Prostate gland (tissue), 2 donors: ENCODE results near the gene NDUFA3.

Experiments used
- POLR2A ChIP-seq: fragments of 450-650 bp; IDR thresholded peaks from one replicate; pipeline ENCODE4 v1.6.1; 2016; ENCODE audit warnings: antibody characterized with exemption, mild to moderate bottlenecking
- TF ChIP-seq, protein P1 (sequence below), 4 experiments: fragments of 200-600 bp in 2 of 4; fragments of 450-650 bp in 2 of 4; sonication (generic) in 2 of 4; IDR thresholded peaks; 1 replicate in 3 of 4; 2 replicates in 1 of 4; pipeline ENCODE4 v1.5.1; 2016 to 2019; ENCODE audit warnings: antibody characterized with exemption in 4 of 4, mild to moderate bottlenecking in 2 of 4, moderate library complexity in 2 of 4

- TF ChIP-seq, protein P1, sequence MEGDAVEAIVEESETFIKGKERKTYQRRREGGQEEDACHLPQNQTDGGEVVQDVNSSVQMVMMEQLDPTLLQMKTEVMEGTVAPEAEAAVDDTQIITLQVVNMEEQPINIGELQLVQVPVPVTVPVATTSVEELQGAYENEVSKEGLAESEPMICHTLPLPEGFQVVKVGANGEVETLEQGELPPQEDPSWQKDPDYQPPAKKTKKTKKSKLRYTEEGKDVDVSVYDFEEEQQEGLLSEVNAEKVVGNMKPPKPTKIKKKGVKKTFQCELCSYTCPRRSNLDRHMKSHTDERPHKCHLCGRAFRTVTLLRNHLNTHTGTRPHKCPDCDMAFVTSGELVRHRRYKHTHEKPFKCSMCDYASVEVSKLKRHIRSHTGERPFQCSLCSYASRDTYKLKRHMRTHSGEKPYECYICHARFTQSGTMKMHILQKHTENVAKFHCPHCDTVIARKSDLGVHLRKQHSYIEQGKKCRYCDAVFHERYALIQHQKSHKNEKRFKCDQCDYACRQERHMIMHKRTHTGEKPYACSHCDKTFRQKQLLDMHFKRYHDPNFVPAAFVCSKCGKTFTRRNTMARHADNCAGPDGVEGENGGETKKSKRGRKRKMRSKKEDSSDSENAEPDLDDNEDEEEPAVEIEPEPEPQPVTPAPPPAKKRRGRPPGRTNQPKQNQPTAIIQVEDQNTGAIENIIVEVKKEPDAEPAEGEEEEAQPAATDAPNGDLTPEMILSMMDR (IDR thresholded peaks at IDR 0.05): no peak
- TF ChIP-seq POLR2A: no peak
Measured at GRCh38 chr19:54133957-54134590, 31.4 kb downstream of the NDUFA3 start.
